ENCODE results near the gene TSGA10. TPM values are rescaled to one million over a fixed set of nuclear protein-coding genes. Genes with fewer than 3 reads are reported as not detected.

Gene TSGA10
- total and polyA plus RNA-seq, 2 donors from 2014 or later: 5.3 to 16.1 TPM

GRCh38 chr2:99086385-99086784 is 68.4 kb downstream of the TSGA10 start:
- Histone ChIP-seq H3K9me3 (ENCODE audit: control insufficient read depth in 2 of 3, insufficient read depth in 1 of 3, low read length in 3 of 3) (no peaks in the 10 kb centered on the region), H3K4me1 (ENCODE audit: control insufficient read depth in 2 of 3, insufficient read depth in 2 of 3, low read depth in 1 of 3, low read length in 3 of 3) (no peaks in the 10 kb centered on the region), H3K27me3 (ENCODE audit: control insufficient read depth, insufficient read depth, low read length) (no peaks in the 10 kb centered on the region), H3K4me3 (ENCODE audit: low read length in 3 of 3) (no peak overlapping the region), H3K27ac (ENCODE audit: low read depth in 2 of 2, low read length in 2 of 2) (no peak overlapping the region), H3K36me3 (ENCODE audit: control insufficient read depth in 2 of 3, insufficient read depth in 3 of 3, low read length in 3 of 3) (no peaks in the 10 kb centered on the region), H3K9ac (ENCODE audit: low read length in 3 of 3) (no peak overlapping the region)
- FAIRE-seq (no peak), DNase-seq (no peak)
- intact Hi-C loops (cut with DNase I): no loop called here
- no peak for TF ChIP-seq CTCF (IDR thresholded peaks at IDR 0.05; ENCODE audit: borderline replicate concordance, extremely low read depth, insufficient read depth)

- Histone ChIP-seq H3K9me3 (ENCODE audit: control insufficient read depth in 2 of 3, insufficient read depth in 1 of 3, low read length in 3 of 3) (no peaks in the 10 kb centered on the region), H3K4me3 (ENCODE audit: low read length in 3 of 3) (no peak overlapping the region), H3K9ac (ENCODE audit: low read length in 3 of 3) (no peak overlapping the region), H3K27ac (ENCODE audit: low read depth in 2 of 2, low read length in 2 of 2) (no peak overlapping the region), H3K27me3 (ENCODE audit: control insufficient read depth, insufficient read depth, low read length) (no peaks in the 10 kb centered on the region), H3K36me3 (ENCODE audit: control insufficient read depth in 2 of 3, insufficient read depth in 3 of 3, low read length in 3 of 3) (no peaks in the 10 kb centered on the region), H3K4me1 (ENCODE audit: control insufficient read depth in 2 of 3, insufficient read depth in 2 of 3, low read depth in 1 of 3, low read length in 3 of 3) (no peaks in the 10 kb centered on the region)
- DNase-seq (peak in 1 of 5 donors; percentile 9), FAIRE-seq (peak; percentile 82)
- TF ChIP-seq CTCF (IDR thresholded peaks at IDR 0.05; ENCODE audit: borderline replicate concordance, extremely low read depth, insufficient read depth): peak; percentile 34
- intact Hi-C loops (cut with DNase I): no loop called here
These were observed 69.3 kb downstream of the TSGA10 start for GRCh38 chr2:99085421-99085820.

- intact Hi-C loops (cut with DNase I): no loop called here
- TF ChIP-seq CTCF (IDR thresholded peaks at IDR 0.05; ENCODE audit: borderline replicate concordance, extremely low read depth, insufficient read depth): no peak
- no peak for FAIRE-seq
- H3K9ac ChIP-seq (ENCODE audit: low read length in 3 of 3): no peak overlapping the region
- H3K27me3 ChIP-seq (ENCODE audit: control insufficient read depth, insufficient read depth, low read length): no peaks in the 10 kb centered on the region
- no peaks in the 10 kb centered on the region for H3K9me3 ChIP-seq (ENCODE audit: control insufficient read depth in 2 of 3, insufficient read depth in 1 of 3, low read length in 3 of 3)
- no peaks in the 10 kb centered on the region for H3K4me1 ChIP-seq (ENCODE audit: control insufficient read depth in 2 of 3, insufficient read depth in 2 of 3, low read depth in 1 of 3, low read length in 3 of 3)
- no peaks in the 10 kb centered on the region for H3K36me3 ChIP-seq (ENCODE audit: control insufficient read depth in 2 of 3, insufficient read depth in 3 of 3, low read length in 3 of 3)
- no peak overlapping the region for H3K27ac ChIP-seq (ENCODE audit: low read depth in 2 of 2, low read length in 2 of 2)
- no peak overlapping the region for H3K4me3 ChIP-seq (ENCODE audit: low read length in 3 of 3)
- DNase-seq: no peak
These were observed 70.5 kb downstream of the TSGA10 start for GRCh38 chr2:99084256-99084655.

- no peak overlapping the region for H3K27ac ChIP-seq (ENCODE audit: low read depth in 2 of 2, low read length in 2 of 2)
- H3K4me1 ChIP-seq (ENCODE audit: control insufficient read depth in 2 of 3, insufficient read depth in 2 of 3, low read depth in 1 of 3, low read length in 3 of 3): no peaks in the 10 kb centered on the region
- intact Hi-C loops (cut with DNase I): no loop called here
- H3K4me3 ChIP-seq (ENCODE audit: low read length in 3 of 3): no peak overlapping the region
- H3K9me3 ChIP-seq (ENCODE audit: control insufficient read depth in 2 of 3, insufficient read depth in 1 of 3, low read length in 3 of 3): no peaks in the 10 kb centered on the region
- FAIRE-seq: no peak
- no peaks in the 10 kb centered on the region for H3K27me3 ChIP-seq (ENCODE audit: control insufficient read depth, insufficient read depth, low read length)
- H3K9ac ChIP-seq (ENCODE audit: low read length in 3 of 3): no peak overlapping the region
- DNase-seq: peak in 3 of 5 donors; percentile 13 to 48 (median 39)
- no peak for TF ChIP-seq CTCF (IDR thresholded peaks at IDR 0.05; ENCODE audit: borderline replicate concordance, extremely low read depth, insufficient read depth)
- no peaks in the 10 kb centered on the region for H3K36me3 ChIP-seq (ENCODE audit: control insufficient read depth in 2 of 3, insufficient read depth in 3 of 3, low read length in 3 of 3)
These were observed 72.9 kb downstream of the TSGA10 start for GRCh38 chr2:99081891-99082290.

Measured in kidney (tissue), 14 donors.